ENCODE results near the gene ZNF526. TPM values are rescaled to one million over a fixed set of nuclear protein-coding genes. Genes with fewer than 3 reads are reported as not detected.

Gene ZNF526
- total RNA-seq, 1 donor from 2014 or later, result 11.7 TPM

- intact Hi-C loops (cut with DNase I), result no loop called here
- Histone ChIP-seq H3K9me3 (no peaks in the 10 kb centered on the region), H3K4me3 (no peak overlapping the region), H3K4me1 (peaks cover 56% of the 10 kb centered on the region), H3K27ac (peak overlapping the region; percentile 11), H3K27me3 (ENCODE audit: low read depth) (no peaks in the 10 kb centered on the region), H3K36me3 (peaks cover 27% of the 10 kb centered on the region)
- peak; percentile 53 for TF ChIP-seq CTCF (IDR thresholded peaks at IDR 0.05)
- DNase-seq (peak; percentile 65), ATAC-seq (no peak)
Measured at GRCh38 chr19:42246143-42246921, 26.2 kb downstream of the ZNF526 start.

GRCh38 chr19:42246922-42247639 lies 27.0 kb downstream of the ZNF526 start:
- Histone ChIP-seq H3K4me3 (no peak overlapping the region), H3K4me1 (peaks cover 58% of the 10 kb centered on the region), H3K27ac (no peak overlapping the region), H3K36me3 (peaks cover 27% of the 10 kb centered on the region), H3K27me3 (ENCODE audit: low read depth) (no peaks in the 10 kb centered on the region), H3K9me3 (no peaks in the 10 kb centered on the region)
- intact Hi-C loops (cut with DNase I), result no loop called here
- DNase-seq (no peak), ATAC-seq (no peak)
- no peak for TF ChIP-seq CTCF (IDR thresholded peaks at IDR 0.05)

- TF ChIP-seq CTCF (IDR thresholded peaks at IDR 0.05), result no peak
- H3K27me3 ChIP-seq (ENCODE audit: low read depth), result no peaks in the 10 kb centered on the region
- H3K4me3 ChIP-seq, result no peak overlapping the region
- no peak for DNase-seq
- peaks cover 27% of the 10 kb centered on the region for H3K36me3 ChIP-seq
- ATAC-seq, result no peak
- H3K9me3 ChIP-seq, result no peaks in the 10 kb centered on the region
- H3K27ac ChIP-seq, result no peak overlapping the region
- intact Hi-C loops (cut with DNase I), result no loop called here
- peaks cover 64% of the 10 kb centered on the region for H3K4me1 ChIP-seq
Measured at GRCh38 chr19:42247640-42248199, 27.6 kb downstream of the ZNF526 start.

GRCh38 chr19:42248270-42249148 lies 28.4 kb downstream of the ZNF526 start:
- Histone ChIP-seq H3K27ac (no peak overlapping the region), H3K36me3 (peaks cover 27% of the 10 kb centered on the region), H3K9me3 (no peaks in the 10 kb centered on the region), H3K4me3 (no peak overlapping the region), H3K27me3 (ENCODE audit: low read depth) (no peaks in the 10 kb centered on the region), H3K4me1 (peaks cover 67% of the 10 kb centered on the region)
- TF ChIP-seq CTCF (IDR thresholded peaks at IDR 0.05), result no peak
- DNase-seq, result no peak
- ATAC-seq, result no peak
- intact Hi-C loops (cut with DNase I), result no loop called here

- Histone ChIP-seq H3K27me3 (ENCODE audit: low read depth) (no peaks in the 10 kb centered on the region), H3K27ac (no peak overlapping the region), H3K9me3 (no peaks in the 10 kb centered on the region), H3K4me3 (no peak overlapping the region), H3K36me3 (peaks cover 27% of the 10 kb centered on the region), H3K4me1 (peaks cover 60% of the 10 kb centered on the region)
- DNase-seq, result no peak
- no peak for ATAC-seq
- intact Hi-C loops (cut with DNase I), result no loop called here
- no peak for TF ChIP-seq CTCF (IDR thresholded peaks at IDR 0.05)
Measured at GRCh38 chr19:42249149-42249750, 29.1 kb downstream of the ZNF526 start.

Measured in lower lobe of right lung (tissue), 2 donors.